Measurements from ENCODE around the gene DDX25. TPM values are rescaled to one million over a fixed set of nuclear protein-coding genes. Genes with fewer than 3 reads are reported as not detected.

DDX25 gene
- total RNA-seq, 1 experiment from 2014 or later = 0.26 TPM

GRCh38 chr11:125967515-125967914 lies 63.2 kb downstream of the DDX25 start:
- H4K20me1 ChIP-seq (ENCODE audit: insufficient read depth) = no peaks in the 10 kb centered on the region
- H3K9me3 ChIP-seq (ENCODE audit: insufficient read depth, low read depth) = no peaks in the 10 kb centered on the region; the same call in 1 of the 2 replicates
- H3K4me2 ChIP-seq = no peak overlapping the region
- no peaks in the 10 kb centered on the region for H3K4me1 ChIP-seq (replicated peaks; ENCODE audit: insufficient read depth)
- no peak overlapping the region for H3K4me3 ChIP-seq
- H2AFZ ChIP-seq = no peak overlapping the region
- ChIA-PET POLR2A (ENCODE audit: unreplicated experiment) (no interaction called here), CTCF (no interaction called here)
- no TSS peak for BruUV-seq (replicated peaks)
- H3F3A ChIP-seq (ENCODE audit: insufficient read depth, low read depth) = no peaks in the 10 kb centered on the region
- H3K27me3 ChIP-seq (ENCODE audit: insufficient read depth, low read depth) = no peaks in the 10 kb centered on the region
- no peaks in the 10 kb centered on the region for H3K9me2 ChIP-seq (ENCODE audit: insufficient read depth)
- DNase-seq = no peak
- H3K27ac ChIP-seq = no peak overlapping the region
- no peaks in the 10 kb centered on the region for H3K36me3 ChIP-seq (ENCODE audit: low read depth)
- no peak for TF ChIP-seq EZH2 (IDR thresholded peaks at IDR 0.05; ENCODE audit: low read depth)
- TF ChIP-seq CTCF (conservative IDR thresholded peaks at IDR 0.05) = no peak
- intact Hi-C loops (cut with micrococcal nuclease; ENCODE audit: unreplicated experiment) = no loop called here
- no peaks in the 10 kb centered on the region for H3K79me2 ChIP-seq (ENCODE audit: low read depth)

GRCh38 chr11:125968354-125968753 lies 64.0 kb downstream of the DDX25 start:
- Histone ChIP-seq H3K79me2 (ENCODE audit: low read depth) (no peaks in the 10 kb centered on the region), H3K4me3 (no peak overlapping the region), H3F3A (ENCODE audit: insufficient read depth, low read depth) (no peaks in the 10 kb centered on the region), H3K27ac (no peak overlapping the region), H3K9me2 (ENCODE audit: insufficient read depth) (no peaks in the 10 kb centered on the region), H3K4me2 (no peak overlapping the region), H3K4me1 (replicated peaks; ENCODE audit: insufficient read depth) (no peaks in the 10 kb centered on the region), H3K36me3 (ENCODE audit: low read depth) (no peaks in the 10 kb centered on the region), H3K9me3 (ENCODE audit: insufficient read depth, low read depth) (no peaks in the 10 kb centered on the region), H4K20me1 (ENCODE audit: insufficient read depth) (no peaks in the 10 kb centered on the region), H3K27me3 (ENCODE audit: insufficient read depth, low read depth) (no peaks in the 10 kb centered on the region), H2AFZ (no peak overlapping the region)
- ChIA-PET POLR2A (ENCODE audit: unreplicated experiment) (no interaction called here), CTCF (no interaction called here)
- TF ChIP-seq EZH2 (IDR thresholded peaks at IDR 0.05; ENCODE audit: low read depth) = no peak
- TF ChIP-seq CTCF (conservative IDR thresholded peaks at IDR 0.05) = no peak
- no TSS peak for BruUV-seq (replicated peaks)
- no peak for DNase-seq
- intact Hi-C loops (cut with micrococcal nuclease; ENCODE audit: unreplicated experiment) = no loop called here

GRCh38 chr11:125971618-125972017 lies 67.3 kb downstream of the DDX25 start:
- no peaks in the 10 kb centered on the region for H4K20me1 ChIP-seq (ENCODE audit: insufficient read depth)
- H3K27ac ChIP-seq = no peak overlapping the region
- intact Hi-C loops (cut with micrococcal nuclease; ENCODE audit: unreplicated experiment) = no loop called here
- H3K4me1 ChIP-seq (replicated peaks; ENCODE audit: insufficient read depth) = no peaks in the 10 kb centered on the region
- no peaks in the 10 kb centered on the region for H3F3A ChIP-seq (ENCODE audit: insufficient read depth, low read depth)
- BruUV-seq (replicated peaks) = no TSS peak
- ChIA-PET POLR2A (ENCODE audit: unreplicated experiment) (no interaction called here), CTCF (no interaction called here)
- H3K79me2 ChIP-seq (ENCODE audit: low read depth) = no peaks in the 10 kb centered on the region
- H3K9me2 ChIP-seq (ENCODE audit: insufficient read depth) = no peaks in the 10 kb centered on the region
- no peaks in the 10 kb centered on the region for H3K27me3 ChIP-seq (ENCODE audit: insufficient read depth, low read depth)
- no peak overlapping the region for H3K4me3 ChIP-seq
- no peak for DNase-seq
- TF ChIP-seq CTCF (conservative IDR thresholded peaks at IDR 0.05) = no peak
- no peak for TF ChIP-seq EZH2 (IDR thresholded peaks at IDR 0.05; ENCODE audit: low read depth)
- H2AFZ ChIP-seq = no peak overlapping the region
- H3K9me3 ChIP-seq (ENCODE audit: insufficient read depth, low read depth) = no peaks in the 10 kb centered on the region
- no peaks in the 10 kb centered on the region for H3K36me3 ChIP-seq (ENCODE audit: low read depth)
- H3K4me2 ChIP-seq = no peak overlapping the region

Data from PC-9 (cell line).